DOHH2 (cell line): ENCODE results near the gene TUBB1.

Source experiments
- H3F3A ChIP-seq: fragments of 200-600 bp; sonication (generic), shearing (Covaris generic); 2 replicates; pipeline ENCODE4 v1.6.0; 2016; ENCODE audit warnings: antibody characterized with exemption, mild to moderate bottlenecking; ENCODE audit not compliant: control insufficient read depth, insufficient read depth
- H3K27ac ChIP-seq: fragments of 200-600 bp; sonication (generic); 2 replicates; pipeline ENCODE4 v1.5.1; 2014; ENCODE audit warnings: low read depth, mild to moderate bottlenecking, low read length, moderate library complexity
- H3K27me3 ChIP-seq: fragments of 200-600 bp; sonication (generic); 2 replicates; pipeline ENCODE4 v1.6.1; 2014; ENCODE audit warnings: mild to moderate bottlenecking, low read length, mixed read lengths; ENCODE audit not compliant: control insufficient read depth
- H3K36me3 ChIP-seq: fragments of 200-600 bp; sonication (generic); 2 replicates; pipeline ENCODE4 v1.6.1; 2014; ENCODE audit warnings: mild to moderate bottlenecking, low read length, moderate library complexity, mixed read lengths; ENCODE audit not compliant: control insufficient read depth
- H3K4me1 ChIP-seq: fragments of 200-600 bp; sonication (generic); 2 replicates; pipeline ENCODE4 v1.6.1; 2014; ENCODE audit warnings: mild to moderate bottlenecking, low read length, mixed read lengths; ENCODE audit not compliant: control insufficient read depth
- H3K4me2 ChIP-seq: fragments of 200-600 bp; sonication (generic); 2 replicates; pipeline ENCODE4 v1.6.0; 2014; ENCODE audit warnings: mild to moderate bottlenecking, low read length, moderate library complexity
- H3K4me3 ChIP-seq: fragments of 200-600 bp; sonication (generic); 2 replicates; pipeline ENCODE4 v1.5.1; 2014; ENCODE audit warnings: mild to moderate bottlenecking, low read length, mixed read lengths
- H3K79me2 ChIP-seq: fragments of 200-600 bp; sonication (generic); 2 replicates; pipeline ENCODE4 v1.6.1; 2014; ENCODE audit warnings: mild to moderate bottlenecking, low read length, mixed read lengths; ENCODE audit not compliant: control insufficient read depth
- H3K9me2 ChIP-seq: fragments of 200-600 bp; sonication (generic); replicated peaks from 2 replicates; pipeline ENCODE4 v1.6.1; 2014; ENCODE audit warnings: mild to moderate bottlenecking, low read length, mixed read lengths; ENCODE audit not compliant: control insufficient read depth
- H3K9me3 ChIP-seq: fragments of 200-600 bp; sonication (generic); 2 replicates; pipeline ENCODE4 v1.6.1; 2014; ENCODE audit warnings: antibody characterized with exemption, low read length, mixed read lengths; ENCODE audit not compliant: control insufficient read depth, insufficient read depth
- H4K20me1 ChIP-seq: fragments of 200-600 bp; sonication (generic); 2 replicates; pipeline ENCODE4 v1.6.0; 2014; ENCODE audit warnings: low read depth, mild to moderate bottlenecking, antibody characterized with exemption, low read length, moderate library complexity; ENCODE audit not compliant: control insufficient read depth, insufficient read depth
- CTCF ChIP-seq: fragments of 200-600 bp; sonication (generic); IDR thresholded peaks from one replicate; pipeline ENCODE4 v1.5.1; 2014; ENCODE audit warnings: antibody characterized with exemption, mild to moderate bottlenecking, low read depth, low read length; ENCODE audit not compliant: poor library complexity, severe bottlenecking
- EZH2phosphoT487 ChIP-seq: fragments of 200-600 bp; sonication (generic); IDR thresholded peaks from 2 replicates; pipeline ENCODE4 v1.6.1; 2017; ENCODE audit warnings: borderline replicate concordance, mild to moderate bottlenecking, antibody characterized with exemption, low read length, moderate library complexity, mixed read lengths

The TUBB1 gene

GRCh38 chr20:59033616-59034165 lies 14.5 kb downstream of the TUBB1 start:
- Histone ChIP-seq H3K4me1 (peaks cover 47% of the 10 kb centered on the region), H3K36me3 (peaks cover 89% of the 10 kb centered on the region), H3K79me2 (peaks cover 66% of the 10 kb centered on the region), H3K4me3 (no peak overlapping the region), H3K27ac (no peak overlapping the region), H3K27me3 (no peaks in the 10 kb centered on the region), H3K9me2 (no peaks in the 10 kb centered on the region), H3F3A (peaks cover 43% of the 10 kb centered on the region), H4K20me1 (peaks cover 23% of the 10 kb centered on the region), H3K4me2 (peak overlapping the region; percentile 92), H3K9me3 (no peaks in the 10 kb centered on the region)
- no peak for TF ChIP-seq EZH2phosphoT487
- no peak for TF ChIP-seq CTCF

GRCh38 chr20:59035381-59035780 lies 16.2 kb downstream of the TUBB1 start:
- Histone ChIP-seq H3K36me3 (peaks cover 89% of the 10 kb centered on the region), H3F3A (peaks cover 40% of the 10 kb centered on the region)

GRCh38 chr20:59037386-59037785 lies 18.2 kb downstream of the TUBB1 start:
- Histone ChIP-seq H3K79me2 (peaks cover 68% of the 10 kb centered on the region), H3K9me2 (no peaks in the 10 kb centered on the region), H3K4me3 (no peak overlapping the region), H3K9me3 (no peaks in the 10 kb centered on the region), H3K4me1 (peaks cover 47% of the 10 kb centered on the region), H3F3A (peaks cover 37% of the 10 kb centered on the region), H3K27ac (no peak overlapping the region), H3K4me2 (no peak overlapping the region), H3K36me3 (peaks cover 92% of the 10 kb centered on the region), H4K20me1 (peaks cover 11% of the 10 kb centered on the region), H3K27me3 (no peaks in the 10 kb centered on the region)
- TF ChIP-seq CTCF = no peak
- no peak for TF ChIP-seq EZH2phosphoT487

More at GRCh38 chr20:59035381-59035780, 16.2 kb downstream of the TUBB1 start:
- Histone ChIP-seq H3K27ac (no peak overlapping the region), H3K4me1 (peaks cover 43% of the 10 kb centered on the region), H4K20me1 (peaks cover 13% of the 10 kb centered on the region), H3K9me3 (no peaks in the 10 kb centered on the region), H3K4me3 (no peak overlapping the region), H3K9me2 (no peaks in the 10 kb centered on the region), H3K79me2 (peaks cover 66% of the 10 kb centered on the region), H3K4me2 (no peak overlapping the region), H3K27me3 (no peaks in the 10 kb centered on the region)
- TF ChIP-seq CTCF (no peak), EZH2phosphoT487 (no peak)
